Tibial artery (tissue), 4 donors: ENCODE data around the gene RTKN2.

Experiments used
- DNase-seq, 2 donors: peaks; one replicate each; pipeline ENCODE4 v3.0.0-alpha.2; 2019
- H3K27ac ChIP-seq, 2 donors: fragments of 200-600 bp; sonication (generic) in 1 of 2; 1 replicate in 1 of 2; 2 replicates in 1 of 2; pipeline ENCODE4 v1.5.1; 2018 to 2019; ENCODE audit warnings: mild to moderate bottlenecking in 1 of 2
- H3K27me3 ChIP-seq, 2 donors: fragments of 200-600 bp; sonication (generic) in 1 of 2; one replicate each; pipeline versions ENCODE4 v1.5.1 to v1.6.0; 2016 to 2019
- H3K36me3 ChIP-seq, 3 donors: fragments of 200-600 bp; sonication (generic) in 2 of 3; one replicate each; pipeline ENCODE4 v1.5.1; 2016 to 2019; ENCODE audit warnings: mild to moderate bottlenecking in 2 of 3
- H3K4me1 ChIP-seq, 4 donors: fragments of 200-600 bp; sonication (generic) in 2 of 4; 1 replicate in 3 of 4; 2 replicates in 1 of 4; pipeline ENCODE4 v1.5.1; 2016 to 2019
- H3K4me3 ChIP-seq, 2 donors: fragments of 200-600 bp; sonication (generic) in 1 of 2; 1 replicate in 1 of 2; 2 replicates in 1 of 2; pipeline ENCODE4 v1.5.1; 2018 to 2019; ENCODE audit warnings: mild to moderate bottlenecking in 2 of 2
- H3K9me3 ChIP-seq, 3 donors: fragments of 200-600 bp; sonication (generic) in 1 of 3; one replicate each; pipeline ENCODE4 v1.5.1; 2016 to 2019
- intact Hi-C: fragments of 100-400 bp; cut with DNase I; formaldehyde crosslinking; loops from one replicate; pipeline ENCODE4 v1.15.0; 2023; ENCODE audit warnings: low total_unique reads
- TF ChIP-seq, protein P1 (sequence below), 2 experiments: fragments of 200-600 bp in 1 of 2; fragments of 450-650 bp in 1 of 2; IDR thresholded peaks; one replicate each; pipeline ENCODE4 v1.5.1; 2017 to 2019; ENCODE audit warnings: antibody characterized with exemption in 2 of 2, mild to moderate bottlenecking in 1 of 2, moderate library complexity in 1 of 2

Gene RTKN2

DNA sequence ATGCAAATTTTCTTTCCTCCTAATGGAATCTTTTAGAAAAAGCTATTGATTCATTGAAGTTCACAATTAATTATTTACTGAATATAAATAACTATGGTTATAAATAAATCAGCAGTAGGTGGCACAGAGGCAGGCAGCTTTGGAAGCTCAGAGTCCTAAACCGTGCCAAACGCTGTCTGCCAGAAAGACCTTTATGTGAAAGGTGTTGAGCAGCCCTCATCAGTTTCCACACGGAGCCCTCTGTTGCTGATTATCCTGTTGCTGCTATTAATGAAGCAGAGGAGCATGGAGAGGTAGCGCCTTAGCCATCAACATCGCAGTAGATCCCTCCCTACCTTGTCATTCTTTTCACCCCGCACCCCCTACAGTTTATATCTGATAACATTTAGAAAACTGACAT, 51.0 kb downstream of the RTKN2 start:
- Histone ChIP-seq H3K27me3 (no peaks in the 10 kb centered on the region), H3K27ac (no peak overlapping the region), H3K36me3 (no peaks in the 10 kb centered on the region), H3K4me3 (no peak overlapping the region), H3K4me1 (no peaks in the 10 kb centered on the region), H3K9me3 (no peaks in the 10 kb centered on the region)
- DNase-seq: no peak
- intact Hi-C loops: loop anchor here (10.0 kb wide), 1 partner anchor 103 kb away; no protein-coding TSS in a partner anchor
- TF ChIP-seq, protein P1, sequence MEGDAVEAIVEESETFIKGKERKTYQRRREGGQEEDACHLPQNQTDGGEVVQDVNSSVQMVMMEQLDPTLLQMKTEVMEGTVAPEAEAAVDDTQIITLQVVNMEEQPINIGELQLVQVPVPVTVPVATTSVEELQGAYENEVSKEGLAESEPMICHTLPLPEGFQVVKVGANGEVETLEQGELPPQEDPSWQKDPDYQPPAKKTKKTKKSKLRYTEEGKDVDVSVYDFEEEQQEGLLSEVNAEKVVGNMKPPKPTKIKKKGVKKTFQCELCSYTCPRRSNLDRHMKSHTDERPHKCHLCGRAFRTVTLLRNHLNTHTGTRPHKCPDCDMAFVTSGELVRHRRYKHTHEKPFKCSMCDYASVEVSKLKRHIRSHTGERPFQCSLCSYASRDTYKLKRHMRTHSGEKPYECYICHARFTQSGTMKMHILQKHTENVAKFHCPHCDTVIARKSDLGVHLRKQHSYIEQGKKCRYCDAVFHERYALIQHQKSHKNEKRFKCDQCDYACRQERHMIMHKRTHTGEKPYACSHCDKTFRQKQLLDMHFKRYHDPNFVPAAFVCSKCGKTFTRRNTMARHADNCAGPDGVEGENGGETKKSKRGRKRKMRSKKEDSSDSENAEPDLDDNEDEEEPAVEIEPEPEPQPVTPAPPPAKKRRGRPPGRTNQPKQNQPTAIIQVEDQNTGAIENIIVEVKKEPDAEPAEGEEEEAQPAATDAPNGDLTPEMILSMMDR (IDR thresholded peaks at IDR 0.05): no peak

DNA sequence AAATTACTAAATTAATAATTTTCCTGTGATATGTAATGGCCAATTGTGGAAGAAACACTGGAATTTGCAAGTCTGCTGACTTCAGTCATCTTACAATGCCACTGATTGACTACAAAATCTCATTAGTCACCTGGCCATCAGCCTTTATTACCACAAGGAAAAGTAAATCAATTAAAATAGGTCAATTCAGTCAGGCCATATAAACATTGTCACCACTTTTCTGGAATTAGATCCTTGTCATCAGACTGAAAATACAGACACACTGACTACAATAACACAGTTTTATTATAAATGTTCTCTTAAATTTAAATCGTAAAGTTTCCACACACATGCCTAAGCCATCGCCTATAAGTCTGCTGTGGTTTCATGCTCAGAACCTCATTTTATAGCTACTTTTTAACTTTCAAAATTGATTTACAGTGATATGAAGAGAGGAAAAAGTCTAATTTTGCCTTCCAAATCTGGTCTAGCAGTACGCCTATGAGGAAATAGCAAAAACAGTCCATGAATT, 54.2 kb downstream of the RTKN2 start:
- TF ChIP-seq, protein P1 (IDR thresholded peaks at IDR 0.05): no peak
- Histone ChIP-seq H3K4me1 (no peaks in the 10 kb centered on the region), H3K9me3 (no peaks in the 10 kb centered on the region), H3K27me3 (no peaks in the 10 kb centered on the region), H3K4me3 (no peak overlapping the region), H3K27ac (no peak overlapping the region), H3K36me3 (no peaks in the 10 kb centered on the region)
- DNase-seq: no peak
- intact Hi-C loops: loop anchor here (10.0 kb wide), 1 partner anchor 100 kb away; no protein-coding TSS in a partner anchor

DNA sequence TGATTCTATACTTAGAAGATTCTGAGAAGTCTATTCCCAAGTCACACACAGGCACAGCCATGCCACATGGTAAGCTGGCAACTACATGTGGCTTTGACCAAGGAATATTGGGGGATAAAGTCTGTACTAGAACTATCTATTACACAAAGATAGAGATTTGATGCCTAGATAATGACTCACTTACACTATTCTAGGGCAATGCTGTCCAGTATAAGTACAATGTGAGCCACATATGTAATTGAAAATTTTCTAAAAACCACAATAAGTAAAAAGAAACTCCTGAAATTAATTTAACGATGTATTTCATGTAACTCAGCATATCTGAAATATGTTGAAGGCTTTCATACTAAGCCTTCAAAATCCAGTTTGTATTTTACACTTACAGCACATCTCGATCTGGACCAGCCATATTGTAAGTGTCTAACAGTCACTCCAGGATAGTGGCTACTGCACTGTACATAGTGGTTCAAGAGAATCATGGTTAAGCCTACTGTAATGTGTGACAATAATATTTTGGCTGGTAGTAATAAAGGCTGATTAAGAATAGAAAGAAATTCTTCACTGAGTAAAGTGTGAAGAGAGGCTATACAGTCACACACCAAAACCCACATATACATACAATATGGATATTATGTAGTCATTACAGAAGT, 62.8 kb downstream of the RTKN2 start:
- intact Hi-C loops: no loop called here
- DNase-seq: no peak
- Histone ChIP-seq H3K27ac (no peak overlapping the region), H3K27me3 (no peaks in the 10 kb centered on the region), H3K36me3 (no peaks in the 10 kb centered on the region), H3K4me1 (no peaks in the 10 kb centered on the region), H3K4me3 (no peak overlapping the region), H3K9me3 (no peaks in the 10 kb centered on the region)
- TF ChIP-seq, protein P1 (IDR thresholded peaks at IDR 0.05): no peak

DNA sequence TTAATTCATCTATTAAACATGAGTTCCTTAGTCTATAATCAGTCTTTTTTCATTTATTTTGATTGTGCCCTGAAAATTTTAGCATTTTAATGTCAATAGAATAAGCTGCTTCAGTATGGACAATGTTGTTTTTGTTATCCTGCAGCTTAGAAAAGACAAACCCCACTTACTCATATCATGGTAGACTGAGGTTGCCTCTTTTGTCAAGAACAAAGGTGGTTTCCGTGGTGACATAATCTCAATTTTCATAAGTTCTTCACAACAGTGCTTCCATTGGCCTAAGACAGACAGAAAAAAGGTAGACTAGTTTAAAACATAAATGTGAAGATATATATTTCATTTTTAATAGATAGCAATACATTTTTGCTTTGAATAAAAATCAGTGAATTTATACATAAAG, 69.1 kb downstream of the RTKN2 start:
- intact Hi-C loops: no loop called here
- Histone ChIP-seq H3K4me3 (no peak overlapping the region), H3K36me3 (no peaks in the 10 kb centered on the region), H3K27ac (no peak overlapping the region), H3K9me3 (no peaks in the 10 kb centered on the region), H3K27me3 (no peaks in the 10 kb centered on the region), H3K4me1 (no peaks in the 10 kb centered on the region)
- TF ChIP-seq, protein P1 (IDR thresholded peaks at IDR 0.05): no peak
- no peak for DNase-seq

DNA sequence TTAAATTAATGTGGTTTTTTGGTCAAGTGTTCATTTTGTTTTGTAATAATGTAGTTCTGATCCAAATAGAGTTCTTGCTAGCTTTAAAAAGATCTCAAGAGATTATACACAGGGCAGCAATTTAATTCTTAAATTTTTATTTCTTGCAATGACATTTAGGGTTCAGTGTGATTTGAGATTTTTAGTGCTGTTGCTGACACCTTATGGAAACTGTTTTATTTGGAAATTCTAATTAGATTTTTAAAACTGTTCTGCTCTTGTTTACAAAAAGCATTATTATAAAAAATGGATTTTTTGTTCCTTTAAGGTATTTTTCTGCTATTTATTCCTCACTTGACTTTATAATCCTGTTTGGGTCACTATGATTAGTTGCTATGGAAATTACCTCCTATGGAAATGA, 72.1 kb downstream of the RTKN2 start:
- no peak for DNase-seq
- Histone ChIP-seq H3K4me3 (no peak overlapping the region), H3K27me3 (no peaks in the 10 kb centered on the region), H3K36me3 (no peaks in the 10 kb centered on the region), H3K4me1 (no peaks in the 10 kb centered on the region), H3K9me3 (no peaks in the 10 kb centered on the region), H3K27ac (no peak overlapping the region)
- TF ChIP-seq, protein P1 (IDR thresholded peaks at IDR 0.05): no peak
- intact Hi-C loops: no loop called here

DNA sequence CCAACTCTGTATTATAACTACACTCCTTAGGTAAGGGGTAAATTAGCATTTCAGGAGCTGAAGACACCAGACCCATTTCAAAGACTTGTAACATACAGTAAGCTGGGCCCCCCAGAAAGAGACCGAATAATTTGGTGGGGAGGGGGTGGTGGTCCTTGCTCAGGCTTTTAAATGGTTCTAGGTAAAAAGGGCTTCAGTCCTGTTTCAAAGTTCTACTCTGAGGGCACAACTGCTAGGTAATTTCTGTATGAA, 73.0 kb downstream of the RTKN2 start:
- TF ChIP-seq, protein P1 (IDR thresholded peaks at IDR 0.05): no peak

More for the DNA sequence above, 73.0 kb downstream of the RTKN2 start:
- Histone ChIP-seq H3K4me1 (no peaks in the 10 kb centered on the region), H3K4me3 (no peak overlapping the region), H3K27ac (no peak overlapping the region), H3K36me3 (no peaks in the 10 kb centered on the region), H3K9me3 (no peaks in the 10 kb centered on the region), H3K27me3 (no peaks in the 10 kb centered on the region)
- DNase-seq: no peak
- intact Hi-C loops: no loop called here
